Endothelial cell of umbilical vein (primary cell): ENCODE results near the gene CCDC171. TPM values are rescaled to one million over a fixed set of nuclear protein-coding genes. Genes with fewer than 3 reads are reported as not detected.

Source experiments
- BruUV-seq: library from RNA; stranded (reverse); fragments of 400-500 nt; replicated peaks from 2 replicates; lab custom pipeline; 2021; lab: Mats Ljungman, UMichigan
- CTCF ChIA-PET: fragments of 300-600, 350-600 bp; sonication (Branson Sonifier 250); formaldehyde crosslinking; loops from one replicate; lab custom pipeline; 2021; ENCODE audit warnings: antibody characterized with exemption, inconsistent platforms; lab: Charles Lee
- POLR2A ChIA-PET: fragments of 300-600, 350-600 bp; sonication (Branson Sonifier 250); formaldehyde crosslinking; loops from one replicate; lab custom pipeline; 2021; ENCODE audit warnings: antibody characterized with exemption, inconsistent platforms; lab: Charles Lee
- DNase-seq: peaks from one replicate; pipeline ENCODE4 v3.0.0-alpha.2; 2011; ENCODE audit warnings: low read depth, low spot score
- FAIRE-seq: peaks from 2 replicates; lab custom pipeline; 2011; peaks lifted over from hg19 to GRCh38; lab: Jason Lieb, UNC
- H2AFZ ChIP-seq: 2 replicates; pipeline ENCODE4 v1.6.0; 2012; ENCODE audit warnings: low read depth, low read length, control low read depth, inconsistent platforms
- H3K27ac ChIP-seq: 2 replicates; pipeline ENCODE4 v1.5.1; 2011; ENCODE audit warnings: low read depth, mild to moderate bottlenecking, control low read depth, low read length, moderate library complexity; ENCODE audit not compliant: insufficient read depth
- H3K27me3 ChIP-seq, 2 experiments: 2 replicates each; pipeline versions ENCODE4 v1.6.0 to v1.6.1; 2011; ENCODE audit warnings: low read length in 2 of 2, mixed read lengths in 1 of 2; ENCODE audit not compliant: control insufficient read depth in 2 of 2, insufficient read depth in 2 of 2
- H3K36me3 ChIP-seq, 2 experiments: 2 replicates in 1 of 2; 3 replicates in 1 of 2; pipeline ENCODE4 v1.5.1; 2011; ENCODE audit warnings: low read length in 2 of 2, mild to moderate bottlenecking in 1 of 2, moderate library complexity in 1 of 2; ENCODE audit not compliant: control insufficient read depth in 2 of 2, insufficient read depth in 2 of 2; ENCODE audit errors: extremely low read depth in 1 of 2
- H3K4me1 ChIP-seq: 3 replicates; pipeline ENCODE4 v1.5.1; 2011; ENCODE audit warnings: mild to moderate bottlenecking, low read length; ENCODE audit not compliant: control insufficient read depth, insufficient read depth; ENCODE audit errors: extremely low read depth
- H3K4me2 ChIP-seq: 2 replicates; pipeline ENCODE4 v1.6.1; 2011; ENCODE audit warnings: low read length, control low read depth, mixed read lengths; ENCODE audit not compliant: insufficient read depth
- H3K4me3 ChIP-seq, 3 experiments: fragments of 200-600 bp in 1 of 3; sonication (generic), shearing (Covaris generic) in 1 of 3; replicated peaks in 1 of 3; 2 replicates each; pipeline ENCODE4 v1.5.1; 2011 to 2016; ENCODE audit warnings: control low read depth in 3 of 3, low read length in 3 of 3, mild to moderate bottlenecking in 2 of 3, inconsistent platforms in 1 of 3, low read depth in 1 of 3, moderate library complexity in 1 of 3; ENCODE audit not compliant: insufficient read depth in 1 of 3
- H3K79me2 ChIP-seq: 2 replicates; pipeline ENCODE4 v1.6.0; 2012; ENCODE audit warnings: low read length, inconsistent platforms; ENCODE audit not compliant: control insufficient read depth, insufficient read depth
- H3K9ac ChIP-seq: replicated peaks from 2 replicates; pipeline ENCODE3; 2011; ENCODE audit warnings: low read length, control low read depth; ENCODE audit not compliant: insufficient read depth; ENCODE audit errors: extremely low read depth
- H3K9me1 ChIP-seq: replicated peaks from 3 replicates; pipeline ENCODE4 v1.6.0; 2011; ENCODE audit warnings: mild to moderate bottlenecking, low read length; ENCODE audit not compliant: control insufficient read depth, insufficient read depth; ENCODE audit errors: extremely low read depth
- H3K9me3 ChIP-seq: replicated peaks from 2 replicates; pipeline ENCODE4 v1.5.1; 2012; ENCODE audit warnings: low read length, inconsistent platforms; ENCODE audit not compliant: control insufficient read depth, insufficient read depth
- H4K20me1 ChIP-seq: replicated peaks from 2 replicates; pipeline ENCODE3; 2011; ENCODE audit warnings: mild to moderate bottlenecking, low read length; ENCODE audit not compliant: control insufficient read depth, insufficient read depth; ENCODE audit errors: extremely low read depth
- CTCF ChIP-seq, 2 donors: IDR thresholded peaks; 1 replicate in 1 of 2; 2 replicates in 1 of 2; pipeline ENCODE4 v1.5.1; 2011; ENCODE audit warnings: low read length in 2 of 2, mild to moderate bottlenecking in 2 of 2, moderate library complexity in 2 of 2, control low read depth in 1 of 2, inconsistent platforms in 1 of 2, low read depth in 1 of 2; ENCODE audit not compliant: insufficient read depth in 1 of 2; ENCODE audit errors: extremely low read depth in 1 of 2
- EZH2 ChIP-seq: IDR thresholded peaks from 2 replicates; pipeline ENCODE4 v1.6.1; 2012; ENCODE audit warnings: borderline replicate concordance, low read depth, mild to moderate bottlenecking, moderate library complexity, low read length, inconsistent platforms; ENCODE audit not compliant: severe bottlenecking
- FOS ChIP-seq: IDR thresholded peaks from 2 replicates; pipeline ENCODE4 v1.6.1; 2011; ENCODE audit warnings: mild to moderate bottlenecking, low read length, moderate library complexity, borderline replicate concordance; ENCODE audit not compliant: insufficient read depth
- GATA2 ChIP-seq: IDR thresholded peaks from 2 replicates; pipeline ENCODE4 v1.7.0; 2011; ENCODE audit warnings: low read depth, mild to moderate bottlenecking, moderate library complexity, mixed read lengths, low read length; ENCODE audit not compliant: insufficient read length, insufficient read depth
- JUN ChIP-seq: IDR thresholded peaks from 2 replicates; pipeline ENCODE4 v1.6.1; 2011; ENCODE audit warnings: borderline replicate concordance, low read depth; ENCODE audit not compliant: insufficient read length, insufficient read depth
- MYC ChIP-seq: IDR thresholded peaks from one replicate; pipeline ENCODE4 v1.6.1; 2011; ENCODE audit warnings: mild to moderate bottlenecking, low read depth, low read length
- POLR2A ChIP-seq: IDR thresholded peaks from 2 replicates; pipeline ENCODE4 v1.6.1; 2012; ENCODE audit warnings: low read depth, mild to moderate bottlenecking, control low read depth, low read length
- POLR2AphosphoS5 ChIP-seq: IDR thresholded peaks from 2 replicates; pipeline ENCODE4 v1.6.1; 2012; ENCODE audit warnings: low read depth, mild to moderate bottlenecking, control low read depth, low read length, moderate library complexity; ENCODE audit not compliant: insufficient read depth
- dilution Hi-C: fragments of 300-500 bp; cut with MboI; formaldehyde crosslinking; loops from one replicate; pipeline ENCODE4 v1.15.0; 2019; ENCODE audit warnings: low sequenced_read_pairs; ENCODE audit not compliant: extremely low pct_ligation_motif_present
- intact Hi-C: fragments of 100-400 bp; cut with micrococcal nuclease; formaldehyde crosslinking; loops from one replicate; pipeline ENCODE4 v1.10.0; 2022
- polyA plus RNA-seq, 4 experiments: library from polyadenylated mRNA; depleted of rRNA in 3 of 4; stranded (reverse) in 3 of 4; unstranded in 1 of 4; fragments of >200 nt; gene quantifications; 2 replicates each; pipeline versions ENCODE4 v1.2.1 to v1.2.3, GENCODE V29; 2011 to 2012; ENCODE audit warnings: missing spikeins in 1 of 4
- total RNA-seq: library from RNA; stranded (reverse); gene quantifications from 2 replicates; pipeline ENCODE4 v1.2.3, GENCODE V29; 2021
- TF ChIP-seq, protein P1 (sequence below): IDR thresholded peaks from 2 replicates; pipeline ENCODE4 v1.6.1; 2011; ENCODE audit not compliant: insufficient read depth, insufficient read length

CCDC171 gene
- total and polyA plus RNA-seq, 2 donors (not counting 3 experiments of a cell fraction or from before 2014, with no cell fraction given): 0.58 to 1.4 TPM

DNA sequence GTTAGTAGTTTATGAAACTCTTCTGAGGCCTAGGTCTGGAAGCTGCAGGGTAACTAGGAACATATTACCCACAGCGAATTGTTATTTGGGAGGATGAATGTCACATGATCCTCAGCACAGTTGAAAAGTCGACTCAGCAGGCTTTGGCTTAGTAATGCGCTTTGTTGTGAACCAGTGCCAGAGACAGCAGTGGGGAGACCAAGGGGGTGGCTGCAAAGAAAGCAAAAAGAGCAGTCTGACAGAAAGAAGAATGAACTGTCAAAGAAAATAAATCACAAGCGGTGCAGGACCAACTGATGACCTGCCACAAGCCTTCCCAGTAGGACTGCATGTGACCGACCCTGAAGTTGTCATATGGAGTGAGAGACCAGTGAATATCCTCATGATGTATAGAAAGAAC, 170.0 kb downstream of the CCDC171 start:
- ChIA-PET CTCF (interaction anchor here (1.1 kb wide), 1 partner anchor 15 kb away, joined by 3 read pairs; no protein-coding TSS in a partner anchor), POLR2A (no interaction called here)
- intact Hi-C loops: no loop called here
- no peak for TF ChIP-seq EZH2
- no peak for TF ChIP-seq FOS
- TF ChIP-seq, protein P1, sequence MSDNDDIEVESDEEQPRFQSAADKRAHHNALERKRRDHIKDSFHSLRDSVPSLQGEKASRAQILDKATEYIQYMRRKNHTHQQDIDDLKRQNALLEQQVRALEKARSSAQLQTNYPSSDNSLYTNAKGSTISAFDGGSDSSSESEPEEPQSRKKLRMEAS: no peak
- no peak for TF ChIP-seq CTCF (IDR thresholded peaks at IDR 0.05; ENCODE audit: extremely low read depth in 1 of 2, insufficient read depth in 1 of 2, low read depth in 1 of 2, low read length in 2 of 2)
- TF ChIP-seq JUN: no peak
- no peak for TF ChIP-seq MYC
- TF ChIP-seq POLR2AphosphoS5: no peak
- TF ChIP-seq GATA2: no peak
- TF ChIP-seq POLR2A: no peak
- H3K9me3 ChIP-seq: no peaks in the 10 kb centered on the region
- no peaks in the 10 kb centered on the region for H3K4me1 ChIP-seq
- H4K20me1 ChIP-seq: no peaks in the 10 kb centered on the region
- H3K4me3 ChIP-seq: no peak overlapping the region
- H3K9me1 ChIP-seq: no peaks in the 10 kb centered on the region
- DNase-seq (no peak), FAIRE-seq (no peak)
- H3K36me3 ChIP-seq: no peaks in the 10 kb centered on the region
- BruUV-seq: no TSS peak
- no peaks in the 10 kb centered on the region for H3K79me2 ChIP-seq
- no peak overlapping the region for H3K9ac ChIP-seq
- H2AFZ ChIP-seq: no peak overlapping the region
- H3K27me3 ChIP-seq: no peaks in the 10 kb centered on the region
- dilution Hi-C loops: no loop called here
- no peak overlapping the region for H3K27ac ChIP-seq
- no peak overlapping the region for H3K4me2 ChIP-seq
